ENCODE measurements around the gene INTS4.
A peak's percentile ranks its signal among the peaks of the same experiment; 100 is the strongest.
"Not testable (repeated sequence)": the region's sequence is repeated elsewhere in the genome, so short reads cannot be mapped to it uniquely, and the experiment has no call there.

The INTS4 gene

DNA sequence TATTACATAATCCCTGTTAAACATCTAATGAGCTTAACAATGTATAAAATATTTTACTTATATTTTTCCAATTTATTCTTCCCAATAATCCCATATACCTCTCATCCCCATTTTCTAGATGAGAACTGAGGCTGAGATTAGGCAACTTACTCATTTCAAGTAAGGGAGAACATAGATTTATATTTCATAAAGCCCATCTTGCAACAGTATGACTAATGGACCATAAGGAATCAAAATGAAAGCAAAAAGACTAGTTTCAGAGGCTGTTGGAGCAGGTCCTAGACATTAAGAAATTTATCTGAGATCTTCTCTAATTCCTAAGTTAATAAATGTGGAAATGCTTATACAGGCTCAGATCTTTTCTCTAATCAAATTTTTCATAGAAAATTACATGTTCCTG is 52.0 kb downstream of the INTS4 start:
- not testable (repeated sequence) for DNase-seq

GRCh38 chr11:77933596-77933995 is 60.9 kb downstream of the INTS4 start:
- DNase-seq: not testable (repeated sequence)

- not testable (repeated sequence) for DNase-seq
Measured at GRCh38 chr11:77930334-77931208, 63.9 kb downstream of the INTS4 start.

GRCh38 chr11:77917713-77918112 is 76.8 kb downstream of the INTS4 start:
- DNase-seq: not testable (repeated sequence)

DNA sequence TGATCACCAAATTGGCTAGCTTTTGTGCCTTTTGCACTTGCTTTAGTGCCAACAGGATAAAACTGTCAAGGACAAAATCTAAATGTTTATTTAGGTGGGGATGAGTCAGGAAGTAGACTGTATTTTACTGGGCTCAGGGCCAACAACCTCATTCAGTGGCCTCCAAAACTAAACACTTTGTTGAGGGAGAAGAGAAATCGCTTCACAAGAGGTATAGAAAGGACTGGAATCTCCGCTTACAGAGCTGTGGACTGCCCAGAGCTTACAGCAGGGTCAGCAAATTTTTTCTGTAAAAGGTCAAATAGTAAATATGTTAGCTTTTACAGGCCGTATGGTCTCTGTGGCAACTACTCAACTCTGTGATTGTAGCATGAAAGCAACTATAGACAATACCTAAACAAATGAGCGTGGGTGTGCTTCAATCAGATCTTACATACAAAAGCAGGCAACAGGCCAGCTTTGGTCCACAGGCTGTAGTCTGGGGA is 80.1 kb downstream of the INTS4 start:
- DNase-seq: peak; percentile 40

DNA sequence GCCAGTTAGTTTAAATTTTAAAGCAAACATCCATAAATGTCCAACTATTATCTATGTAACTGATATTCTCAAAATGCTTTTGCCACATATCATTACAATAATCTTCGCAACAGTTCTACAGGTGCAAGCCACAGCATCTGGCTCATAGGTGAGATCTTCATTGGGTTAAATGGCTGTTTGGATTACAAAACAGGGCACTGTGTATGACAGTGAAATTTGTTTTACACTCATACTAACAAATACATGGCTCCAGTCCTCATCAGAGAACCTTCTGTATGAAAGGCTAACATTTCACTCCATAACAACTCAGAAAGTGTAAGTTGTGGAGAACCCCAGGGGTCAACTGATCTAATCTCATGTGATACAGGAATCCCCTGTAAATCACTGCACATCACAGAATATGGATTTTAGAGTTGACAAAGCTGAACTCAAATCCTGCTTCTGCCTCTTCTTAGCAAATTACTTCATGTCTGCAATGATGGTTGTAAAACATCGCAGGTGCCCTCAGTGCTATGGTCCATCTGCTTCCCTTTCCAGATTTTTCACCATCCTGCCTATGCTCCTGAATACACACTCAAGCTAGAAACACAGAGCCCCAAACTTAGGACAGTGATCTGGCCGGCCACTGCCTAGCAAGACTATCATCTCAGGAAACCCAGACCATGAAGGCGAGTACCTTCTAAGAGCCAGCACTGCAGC is 80.7 kb downstream of the INTS4 start:
- not testable (repeated sequence) for DNase-seq

GRCh38 chr11:77910828-77911227 is 83.6 kb downstream of the INTS4 start:
- DNase-seq: not testable (repeated sequence)

GRCh38 chr11:77909277-77909676 is 85.2 kb downstream of the INTS4 start:
- no peak for DNase-seq

GRCh38 chr11:77908835-77909234 is 85.6 kb downstream of the INTS4 start:
- no peak for DNase-seq

DNA sequence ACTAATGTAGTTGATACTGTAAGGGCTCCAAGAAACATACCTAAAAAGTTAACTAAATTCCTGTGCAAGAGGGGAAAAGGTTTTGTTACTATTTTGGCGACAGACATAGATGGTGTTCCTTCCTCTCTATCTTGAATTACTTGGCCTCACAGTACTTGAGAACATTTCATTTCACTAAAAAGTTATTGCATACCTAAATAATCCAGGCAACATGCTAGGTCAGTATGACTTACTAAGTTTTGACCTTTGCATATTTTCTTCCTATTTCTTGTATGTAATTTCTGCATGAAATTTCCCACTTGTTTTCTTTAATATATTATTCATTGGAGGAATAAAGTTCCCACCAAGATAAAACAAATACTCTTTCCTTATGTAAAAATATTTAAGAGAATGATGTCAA is 99.5 kb downstream of the INTS4 start:
- not testable (repeated sequence) for DNase-seq

DNA sequence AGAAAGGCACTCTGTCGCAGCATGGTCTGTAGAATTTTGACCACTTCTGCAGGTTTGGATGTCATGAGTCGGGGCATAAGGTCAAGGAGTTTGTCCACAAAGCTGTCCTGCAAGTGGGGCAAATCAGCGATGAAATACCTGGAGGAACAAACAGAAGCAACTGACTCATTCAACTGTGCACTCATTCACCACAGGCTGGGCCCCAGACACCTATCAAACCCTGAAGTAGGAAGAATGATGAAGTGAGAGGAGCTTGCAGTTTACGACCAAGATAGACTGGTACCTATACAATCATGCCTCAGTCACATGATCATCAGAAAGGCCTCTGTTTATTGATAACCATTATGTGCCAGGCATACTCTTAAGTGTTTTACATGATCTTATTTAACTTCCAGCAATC is 102.8 kb downstream of the INTS4 start:
- DNase-seq: not testable (repeated sequence)

- not testable (repeated sequence) for DNase-seq
Measured at GRCh38 chr11:77891256-77891655, 103.2 kb downstream of the INTS4 start.

DNA sequence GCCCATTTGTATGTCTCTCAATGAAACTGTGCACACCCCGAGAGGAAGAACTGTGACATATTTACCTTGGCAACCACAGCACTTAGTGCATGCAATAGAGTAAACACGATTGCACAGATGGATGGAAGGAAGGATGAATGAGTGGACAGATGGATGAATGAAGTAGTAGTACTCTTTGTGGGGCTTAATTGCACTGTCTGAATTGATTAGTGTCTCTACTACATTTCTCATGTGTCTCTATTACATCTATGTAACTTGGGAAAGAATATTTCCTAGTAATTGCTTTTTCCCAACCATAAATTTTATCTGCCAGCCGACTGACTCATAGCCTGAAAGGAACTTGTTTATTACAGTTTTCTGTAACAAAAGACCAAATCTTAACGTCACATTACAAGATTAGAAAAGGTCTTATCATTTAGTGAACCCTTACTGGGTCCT is 103.8 kb downstream of the INTS4 start:
- DNase-seq: not testable (repeated sequence)

GRCh38 chr11:77890100-77890614 is 104.3 kb downstream of the INTS4 start:
- DNase-seq: not testable (repeated sequence)

DNA sequence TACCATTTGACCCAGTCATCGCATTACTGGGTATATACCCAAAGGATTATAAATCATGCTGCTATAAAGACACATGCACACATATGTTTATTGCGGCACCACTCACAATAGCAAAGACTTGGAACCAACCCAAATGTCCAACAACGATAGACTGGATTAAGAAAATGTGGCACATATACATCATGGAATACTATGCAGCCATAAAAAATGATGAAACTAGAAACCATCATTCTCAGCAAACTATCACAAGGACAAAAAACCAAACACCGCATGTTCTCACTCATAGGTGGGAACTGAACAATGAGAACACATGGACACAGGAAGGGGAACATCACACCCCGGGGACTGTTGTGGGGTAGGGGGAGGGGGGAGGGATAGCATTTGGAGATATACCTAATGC is 105.4 kb downstream of the INTS4 start:
- DNase-seq: not testable (repeated sequence)

GRCh38 chr11:77886401-77886800 is 108.1 kb downstream of the INTS4 start:
- no peak for DNase-seq

GRCh38 chr11:77884829-77885190 is 109.7 kb downstream of the INTS4 start:
- DNase-seq: no peak

GRCh38 chr11:77884186-77884828 is 110.2 kb downstream of the INTS4 start:
- DNase-seq: no peak

DNA sequence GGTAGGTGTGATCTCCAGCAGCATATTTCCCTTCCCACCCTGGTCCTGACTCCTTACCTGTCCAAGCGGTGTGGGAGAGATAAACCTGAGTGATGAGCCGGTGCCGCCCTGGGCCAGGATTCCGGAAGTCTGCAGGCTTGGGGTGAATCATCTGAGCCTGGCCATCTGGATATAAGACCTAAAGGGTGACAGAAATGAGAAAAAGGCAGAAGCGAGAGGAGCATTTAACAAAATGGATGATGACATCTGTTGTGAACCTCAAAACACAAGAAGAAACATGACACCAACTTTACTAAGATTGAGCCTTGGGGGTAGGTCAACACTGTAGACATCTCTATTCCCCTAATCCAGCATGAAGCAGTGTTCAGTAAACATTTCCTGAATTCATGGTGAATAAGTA is 110.7 kb downstream of the INTS4 start:
- no peak for DNase-seq

- DNase-seq: no peak
Measured at GRCh38 chr11:77882396-77882795, 112.1 kb downstream of the INTS4 start.

GRCh38 chr11:77879218-77879617 is 115.2 kb downstream of the INTS4 start:
- DNase-seq: no peak

- not testable (repeated sequence) for DNase-seq
Measured at GRCh38 chr11:77878247-77878646, 116.2 kb downstream of the INTS4 start.

- no peak for DNase-seq
Measured at GRCh38 chr11:77876045-77876444, 118.4 kb downstream of the INTS4 start.

All from amniotic stem cell (primary cell).